Keratinocyte (primary cell): ENCODE measurements around the gene EHBP1. TPM values are rescaled to one million over a fixed set of nuclear protein-coding genes. Genes with fewer than 3 reads are reported as not detected.

ENCODE experiments used
- DNase-seq: peaks from one replicate; pipeline ENCODE4 v3.0.0-alpha.2; 2011; ENCODE audit warnings: low read depth, missing footprints, low spot score
- FAIRE-seq: peaks from 2 replicates; lab custom pipeline; 2011; peaks lifted over from hg19 to GRCh38; lab: Jason Lieb, UNC
- H2AFZ ChIP-seq: 2 replicates; pipeline ENCODE4 v1.6.0; 2012; ENCODE audit warnings: low read length, control low read depth, inconsistent platforms; ENCODE audit not compliant: control insufficient read depth
- H3K27ac ChIP-seq: 2 replicates; pipeline ENCODE4 v1.5.1; 2011; ENCODE audit warnings: low read length; ENCODE audit not compliant: control insufficient read depth, insufficient read depth
- H3K27me3 ChIP-seq: 3 replicates; pipeline ENCODE4 v1.6.0; 2011; ENCODE audit warnings: low read length; ENCODE audit not compliant: control insufficient read depth, insufficient read depth; ENCODE audit errors: extremely low read depth
- H3K36me3 ChIP-seq, 2 experiments: 2 replicates in 1 of 2; 3 replicates in 1 of 2; pipeline ENCODE4 v1.5.1; 2011; ENCODE audit warnings: low read length in 2 of 2, mild to moderate bottlenecking in 1 of 2; ENCODE audit not compliant: control insufficient read depth in 2 of 2, insufficient read depth in 2 of 2; ENCODE audit errors: extremely low read depth in 1 of 2
- H3K4me1 ChIP-seq: 3 replicates; pipeline ENCODE4 v1.5.1; 2011; ENCODE audit warnings: low read length; ENCODE audit not compliant: control insufficient read depth, insufficient read depth; ENCODE audit errors: extremely low read depth
- H3K4me2 ChIP-seq: 3 replicates; pipeline ENCODE4 v1.6.0; 2011; ENCODE audit warnings: low read depth, low read length; ENCODE audit not compliant: control insufficient read depth, insufficient read depth; ENCODE audit errors: extremely low read depth
- H3K4me3 ChIP-seq, 3 experiments: fragments of 200-600 bp in 1 of 3; sonication (generic) in 1 of 3; 2 replicates in 2 of 3; 3 replicates in 1 of 3; pipeline ENCODE4 v1.5.1; 2011 to 2016; ENCODE audit warnings: low read length in 3 of 3, mild to moderate bottlenecking in 3 of 3, control low read depth in 2 of 3, inconsistent platforms in 1 of 3, low read depth in 1 of 3, mixed read lengths in 1 of 3, mixed run types in 1 of 3, moderate library complexity in 1 of 3; ENCODE audit not compliant: control insufficient read depth in 2 of 3, insufficient read depth in 2 of 3; ENCODE audit errors: extremely low read depth in 1 of 3
- H3K79me2 ChIP-seq: 2 replicates; pipeline ENCODE4 v1.6.0; 2012; ENCODE audit warnings: low read length; ENCODE audit not compliant: control insufficient read depth, insufficient read depth
- H3K9ac ChIP-seq: 3 replicates; pipeline ENCODE4 v1.6.0; 2011; ENCODE audit warnings: low read length; ENCODE audit not compliant: control insufficient read depth, insufficient read depth; ENCODE audit errors: extremely low read depth
- H3K9me1 ChIP-seq: 3 replicates; pipeline ENCODE4 v1.6.0; 2011; ENCODE audit warnings: low read length; ENCODE audit not compliant: control insufficient read depth, insufficient read depth; ENCODE audit errors: extremely low read depth
- H3K9me3 ChIP-seq: 2 replicates; pipeline ENCODE4 v1.5.1; 2012; ENCODE audit warnings: low read depth, low read length; ENCODE audit not compliant: control insufficient read depth
- H4K20me1 ChIP-seq: 3 replicates; pipeline ENCODE4 v1.6.0; 2011; ENCODE audit warnings: low read length; ENCODE audit not compliant: control insufficient read depth, insufficient read depth; ENCODE audit errors: extremely low read depth
- EZH2 ChIP-seq: IDR thresholded peaks from one replicate; pipeline ENCODE4 v1.6.1; 2012; ENCODE audit warnings: inconsistent platforms, mild to moderate bottlenecking, low read length, moderate library complexity
- dilution Hi-C: fragments of 300-500 bp; cut with MboI; formaldehyde crosslinking; loops from one replicate; pipeline ENCODE4 v1.7.0; 2020; ENCODE audit warnings: low sequenced_read_pairs; ENCODE audit not compliant: extremely low pct_ligation_motif_present
- polyA plus RNA-seq, 5 experiments: library from polyadenylated mRNA; depleted of rRNA in 3 of 5; stranded (reverse) in 3 of 5; stranded (forward) in 1 of 5; unstranded in 1 of 5; fragments of >200 nt; gene quantifications; 1 replicate in 1 of 5; 2 replicates in 3 of 5; 3 replicates in 1 of 5; pipeline versions ENCODE4 v1.2.1 to v1.2.3, GENCODE V29; 2011 to 2012; ENCODE audit warnings: missing spikeins in 2 of 5, low read depth in 1 of 5, low replicate concordance in 1 of 5
- TF ChIP-seq, protein P1 (sequence below), 3 experiments: IDR thresholded peaks in 1 of 3; conservative IDR thresholded peaks in 1 of 3; optimal IDR thresholded peaks in 1 of 3; 2 replicates in 2 of 3; 3 replicates in 1 of 3; pipeline versions ENCODE3 to v1.5.1; 2011; ENCODE audit warnings: low read length in 3 of 3, mild to moderate bottlenecking in 3 of 3, moderate library complexity in 2 of 3, control low read depth in 1 of 3, inconsistent platforms in 1 of 3; ENCODE audit not compliant: insufficient read depth in 2 of 3; ENCODE audit errors: extremely low read depth in 1 of 3

EHBP1 gene
- polyA plus RNA-seq, 1 donor (not counting 4 experiments of a cell fraction or from before 2014, with no cell fraction given), result 59.0 TPM

DNA sequence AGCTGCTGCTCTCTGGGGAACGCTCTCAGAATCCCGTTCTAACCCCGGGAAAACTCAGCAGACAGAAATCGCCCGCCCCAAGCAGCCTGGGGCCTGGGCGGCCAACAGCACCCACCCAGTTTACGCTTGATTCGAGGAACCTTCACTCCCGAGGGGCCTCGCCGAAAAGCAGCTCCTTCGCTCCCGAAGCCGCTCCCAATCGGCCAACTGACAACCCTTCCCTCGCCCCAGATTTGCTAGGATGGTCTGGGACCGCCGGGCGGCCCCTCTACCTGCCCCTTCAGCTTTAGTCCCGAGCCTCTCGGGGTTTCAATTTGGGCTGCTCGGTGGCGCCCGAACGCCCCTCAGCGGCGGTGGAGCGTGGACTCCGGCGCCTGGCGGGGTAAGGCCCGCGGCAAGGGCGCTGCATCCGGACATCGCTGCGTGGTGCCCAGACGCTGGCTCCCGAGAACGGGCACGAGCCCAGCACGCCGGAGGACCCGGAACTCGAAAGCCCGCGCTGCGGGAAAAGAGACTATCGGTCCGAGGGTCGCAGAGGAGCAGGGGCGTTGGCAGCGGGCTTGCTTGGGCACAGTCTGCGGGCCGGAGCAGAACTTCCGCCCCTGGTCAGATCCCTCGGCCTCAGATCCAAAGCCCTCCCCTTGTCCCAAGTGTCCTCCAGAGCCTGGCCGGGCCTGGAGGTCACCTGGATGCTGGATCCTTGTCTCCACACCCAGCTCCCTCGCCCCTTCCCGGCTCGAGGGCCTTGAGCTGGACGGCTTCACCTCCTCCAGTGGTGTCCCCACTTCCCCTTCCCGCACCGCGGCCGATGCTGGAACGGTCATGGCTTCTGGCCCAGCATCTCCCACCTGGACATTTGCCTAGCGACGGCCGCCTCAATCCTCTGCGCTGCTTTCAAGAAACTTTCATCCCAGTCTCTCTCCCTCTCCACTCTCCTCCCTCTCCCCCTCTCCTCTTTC lies 342.1 kb downstream of the EHBP1 start:
- Histone ChIP-seq H2AFZ (peak overlapping the region; percentile 77), H3K9ac (peak overlapping the region; percentile 80), H3K27ac (peak overlapping the region; percentile 82), H3K9me3 (no peaks in the 10 kb centered on the region), H3K79me2 (peaks cover 14% of the 10 kb centered on the region), H3K36me3 (no peaks in the 10 kb centered on the region), H3K4me2 (peak overlapping the region; percentile 100), H3K27me3 (no peaks in the 10 kb centered on the region), H3K4me3 (peak overlapping the region; percentile 12 to 90 (median 85)), H4K20me1 (no peaks in the 10 kb centered on the region), H3K4me1 (peaks cover 23% of the 10 kb centered on the region), H3K9me1 (no peaks in the 10 kb centered on the region)
- TF ChIP-seq, protein P1, sequence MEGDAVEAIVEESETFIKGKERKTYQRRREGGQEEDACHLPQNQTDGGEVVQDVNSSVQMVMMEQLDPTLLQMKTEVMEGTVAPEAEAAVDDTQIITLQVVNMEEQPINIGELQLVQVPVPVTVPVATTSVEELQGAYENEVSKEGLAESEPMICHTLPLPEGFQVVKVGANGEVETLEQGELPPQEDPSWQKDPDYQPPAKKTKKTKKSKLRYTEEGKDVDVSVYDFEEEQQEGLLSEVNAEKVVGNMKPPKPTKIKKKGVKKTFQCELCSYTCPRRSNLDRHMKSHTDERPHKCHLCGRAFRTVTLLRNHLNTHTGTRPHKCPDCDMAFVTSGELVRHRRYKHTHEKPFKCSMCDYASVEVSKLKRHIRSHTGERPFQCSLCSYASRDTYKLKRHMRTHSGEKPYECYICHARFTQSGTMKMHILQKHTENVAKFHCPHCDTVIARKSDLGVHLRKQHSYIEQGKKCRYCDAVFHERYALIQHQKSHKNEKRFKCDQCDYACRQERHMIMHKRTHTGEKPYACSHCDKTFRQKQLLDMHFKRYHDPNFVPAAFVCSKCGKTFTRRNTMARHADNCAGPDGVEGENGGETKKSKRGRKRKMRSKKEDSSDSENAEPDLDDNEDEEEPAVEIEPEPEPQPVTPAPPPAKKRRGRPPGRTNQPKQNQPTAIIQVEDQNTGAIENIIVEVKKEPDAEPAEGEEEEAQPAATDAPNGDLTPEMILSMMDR (optimal IDR thresholded peaks at IDR 0.05 in 1 of 3, IDR thresholded peaks at IDR 0.05 in 1 of 3, conservative IDR thresholded peaks at IDR 0.05 in 1 of 3; ENCODE audit: extremely low read depth in 1 of 3, insufficient read depth in 2 of 3, low read length in 3 of 3), result peak in 1 of 3 experiments; percentile 44
- no peak for TF ChIP-seq EZH2
- dilution Hi-C loops, result no loop called here
- no peak for DNase-seq
- no peak for FAIRE-seq

DNA sequence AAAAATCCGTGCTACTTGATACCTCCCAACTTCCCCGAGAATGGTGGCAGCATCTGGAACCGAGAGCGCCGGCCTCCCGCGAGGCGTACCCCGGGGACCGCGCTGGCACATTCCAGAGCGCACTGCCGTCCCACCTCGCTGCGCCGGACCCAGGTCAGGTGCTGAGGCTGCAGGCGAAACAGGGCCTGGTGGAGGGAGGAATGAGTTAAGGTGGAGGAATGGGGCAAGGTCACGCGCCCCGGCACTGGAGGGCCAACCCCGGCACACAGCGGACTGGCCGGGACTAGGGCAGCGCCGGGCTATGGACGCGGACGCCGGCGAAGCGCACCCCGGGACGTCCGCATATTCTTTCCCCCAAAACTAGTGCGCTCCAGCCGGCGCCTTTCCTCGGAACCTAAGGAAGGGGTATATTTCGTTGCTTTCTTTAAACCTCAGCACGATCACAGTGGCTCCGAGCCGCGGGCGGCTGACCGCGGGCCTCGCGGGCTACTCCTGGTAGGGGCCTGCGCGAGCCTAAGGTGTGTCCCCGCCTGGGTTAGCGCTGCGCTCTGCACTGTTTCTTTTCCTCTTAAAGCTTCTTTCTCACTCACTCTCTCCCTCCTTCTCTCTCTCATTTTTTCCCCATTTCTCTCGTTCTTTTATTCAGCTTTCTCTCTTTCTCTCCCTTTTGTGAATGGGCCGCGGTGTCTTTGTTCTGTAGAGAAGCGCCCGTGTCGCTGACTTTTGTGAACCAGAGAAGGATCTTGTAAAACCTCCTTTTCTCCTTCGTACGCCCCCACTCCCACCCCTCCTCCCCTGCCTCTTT lies 343.1 kb downstream of the EHBP1 start:
- Histone ChIP-seq H3K27ac (peak overlapping the region; percentile 82), H3K36me3 (peaks cover 3 to 7% of the 10 kb centered on the region in 2 experiments), H3K9me3 (no peaks in the 10 kb centered on the region), H2AFZ (peak overlapping the region; percentile 68), H3K79me2 (peaks cover 15% of the 10 kb centered on the region), H3K9ac (peak overlapping the region; percentile 80), H3K9me1 (no peaks in the 10 kb centered on the region), H3K27me3 (no peaks in the 10 kb centered on the region), H3K4me1 (peaks cover 23% of the 10 kb centered on the region), H3K4me2 (peak overlapping the region; percentile 100), H3K4me3 (peak overlapping the region; percentile 59 to 90 (median 85)), H4K20me1 (no peaks in the 10 kb centered on the region)
- TF ChIP-seq EZH2, result no peak
- TF ChIP-seq, protein P1 (optimal IDR thresholded peaks at IDR 0.05 in 1 of 3, IDR thresholded peaks at IDR 0.05 in 1 of 3, conservative IDR thresholded peaks at IDR 0.05 in 1 of 3; ENCODE audit: extremely low read depth in 1 of 3, insufficient read depth in 2 of 3, low read length in 3 of 3), result no peak
- DNase-seq (no peak), FAIRE-seq (no peak)
- dilution Hi-C loops, result no loop called here
